ENCODE data around the gene IKZF1. TPM values are rescaled to one million over a fixed set of nuclear protein-coding genes. Genes with fewer than 3 reads are reported as not detected.

The IKZF1 gene
- total RNA-seq, 1 donor from 2014 or later: 44.9 TPM

DNA sequence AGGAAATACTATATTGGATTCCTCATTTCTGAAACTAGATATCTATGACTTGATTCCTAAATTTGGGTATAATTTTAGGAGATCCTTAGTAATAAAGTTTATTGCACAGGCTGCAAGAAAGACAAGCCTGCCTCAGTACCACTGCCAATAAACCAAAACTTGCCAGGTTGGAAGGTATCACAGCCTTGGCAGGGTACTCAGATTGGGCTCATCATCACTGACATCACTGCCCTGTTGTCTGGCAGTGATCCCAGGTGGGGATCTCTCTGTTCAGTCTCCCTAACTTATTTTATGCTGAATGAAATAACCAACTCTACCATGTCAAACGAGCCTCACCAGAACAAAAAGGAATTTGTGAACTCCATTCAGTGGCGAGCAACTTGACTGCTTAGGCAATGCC lies 126.8 kb downstream of the IKZF1 start:
- Histone ChIP-seq H3K4me3 (no peak overlapping the region), H3K36me3 (no peaks in the 10 kb centered on the region), H3K27ac (no peak overlapping the region), H3K27me3 (no peaks in the 10 kb centered on the region), H3K9me3 (no peaks in the 10 kb centered on the region), H3K4me1 (no peaks in the 10 kb centered on the region)
- intact Hi-C loops (cut with DNase I): no loop called here
- TF ChIP-seq, protein P1, sequence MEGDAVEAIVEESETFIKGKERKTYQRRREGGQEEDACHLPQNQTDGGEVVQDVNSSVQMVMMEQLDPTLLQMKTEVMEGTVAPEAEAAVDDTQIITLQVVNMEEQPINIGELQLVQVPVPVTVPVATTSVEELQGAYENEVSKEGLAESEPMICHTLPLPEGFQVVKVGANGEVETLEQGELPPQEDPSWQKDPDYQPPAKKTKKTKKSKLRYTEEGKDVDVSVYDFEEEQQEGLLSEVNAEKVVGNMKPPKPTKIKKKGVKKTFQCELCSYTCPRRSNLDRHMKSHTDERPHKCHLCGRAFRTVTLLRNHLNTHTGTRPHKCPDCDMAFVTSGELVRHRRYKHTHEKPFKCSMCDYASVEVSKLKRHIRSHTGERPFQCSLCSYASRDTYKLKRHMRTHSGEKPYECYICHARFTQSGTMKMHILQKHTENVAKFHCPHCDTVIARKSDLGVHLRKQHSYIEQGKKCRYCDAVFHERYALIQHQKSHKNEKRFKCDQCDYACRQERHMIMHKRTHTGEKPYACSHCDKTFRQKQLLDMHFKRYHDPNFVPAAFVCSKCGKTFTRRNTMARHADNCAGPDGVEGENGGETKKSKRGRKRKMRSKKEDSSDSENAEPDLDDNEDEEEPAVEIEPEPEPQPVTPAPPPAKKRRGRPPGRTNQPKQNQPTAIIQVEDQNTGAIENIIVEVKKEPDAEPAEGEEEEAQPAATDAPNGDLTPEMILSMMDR (IDR thresholded peaks at IDR 0.05): no peak
- TF ChIP-seq POLR2AphosphoS5 (IDR thresholded peaks at IDR 0.05; ENCODE audit: insufficient read depth in 1 of 2, low read depth in 1 of 2) (no peak), POLR2A (IDR thresholded peaks at IDR 0.05) (no peak)
- no peak for DNase-seq (ENCODE audit: extremely low spot score in 2 of 2)

DNA sequence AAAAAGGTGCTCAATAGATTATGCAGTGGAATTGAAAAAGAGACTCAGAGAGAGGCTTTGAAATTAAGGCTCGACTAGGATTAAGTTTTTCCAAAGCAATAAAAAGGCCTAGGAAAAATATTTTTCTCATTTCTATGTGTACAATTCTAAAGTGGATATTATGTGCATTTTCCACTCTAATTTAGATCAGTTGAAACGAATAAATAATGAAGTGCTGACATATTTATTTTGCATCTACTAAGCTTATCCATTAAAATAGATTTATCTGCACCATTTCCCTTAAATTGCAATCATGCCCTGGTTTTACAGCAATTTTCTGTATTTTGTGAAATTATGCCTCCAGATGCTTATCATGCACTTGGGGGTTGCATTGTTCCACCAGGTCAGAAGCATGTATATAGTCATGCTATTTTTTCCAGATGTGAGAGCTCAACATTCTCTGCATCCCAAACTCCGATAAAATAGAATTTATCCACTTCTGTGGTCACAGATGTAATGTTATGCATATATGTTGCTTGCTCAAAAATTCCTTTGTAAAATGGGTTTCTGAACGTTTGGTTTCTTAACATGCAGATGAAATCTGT lies 127.3 kb downstream of the IKZF1 start:
- Histone ChIP-seq H3K4me1 (no peaks in the 10 kb centered on the region), H3K27ac (no peak overlapping the region), H3K4me3 (no peak overlapping the region), H3K36me3 (no peaks in the 10 kb centered on the region), H3K9me3 (no peaks in the 10 kb centered on the region), H3K27me3 (no peaks in the 10 kb centered on the region)
- DNase-seq (ENCODE audit: extremely low spot score in 2 of 2): no peak
- intact Hi-C loops (cut with DNase I): no loop called here
- TF ChIP-seq POLR2A (IDR thresholded peaks at IDR 0.05) (no peak), POLR2AphosphoS5 (IDR thresholded peaks at IDR 0.05; ENCODE audit: insufficient read depth in 1 of 2, low read depth in 1 of 2) (no peak)
- TF ChIP-seq, protein P1 (IDR thresholded peaks at IDR 0.05): no peak

DNA sequence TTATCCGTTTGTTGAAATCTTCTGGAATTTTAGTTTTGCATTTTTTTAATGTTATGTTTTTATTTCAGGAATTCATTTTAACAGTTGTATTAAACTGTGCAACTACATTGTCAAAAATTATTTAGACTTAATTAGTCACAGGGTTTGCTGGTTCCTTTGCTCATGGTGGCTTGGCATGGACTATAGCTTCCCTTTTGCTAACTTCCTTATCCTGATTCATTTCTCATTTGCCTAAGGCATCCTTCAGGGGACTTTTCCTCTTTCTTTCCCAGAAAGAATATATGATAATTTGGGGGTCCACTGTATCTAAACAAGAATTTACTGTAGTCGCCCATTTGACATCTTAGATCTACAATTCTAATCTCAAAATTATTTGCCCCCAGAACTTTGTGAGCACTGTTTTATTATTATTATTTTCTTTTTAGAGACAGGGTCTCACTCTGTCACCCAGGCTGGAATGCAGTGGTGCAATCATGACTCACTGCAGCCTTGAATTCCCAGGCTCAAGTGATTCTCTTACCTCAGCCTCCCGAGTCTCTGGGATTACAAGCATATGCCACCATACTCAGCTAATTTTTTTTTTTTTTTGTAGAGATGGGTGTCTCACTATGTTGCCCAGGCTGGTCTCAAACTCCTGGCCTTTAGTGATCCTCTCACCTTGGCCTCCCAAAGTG lies 131.8 kb downstream of the IKZF1 start:
- H3K9me3 ChIP-seq: no peaks in the 10 kb centered on the region
- H3K36me3 ChIP-seq: peaks cover 0 to 8% of the 10 kb centered on the region in 2 donors
- TF ChIP-seq POLR2A (IDR thresholded peaks at IDR 0.05): no peak
- no peak for TF ChIP-seq POLR2AphosphoS5 (IDR thresholded peaks at IDR 0.05; ENCODE audit: insufficient read depth in 1 of 2, low read depth in 1 of 2)
- TF ChIP-seq, protein P1 (IDR thresholded peaks at IDR 0.05): no peak
- no peak overlapping the region for H3K4me3 ChIP-seq
- no peaks in the 10 kb centered on the region for H3K27me3 ChIP-seq
- DNase-seq (ENCODE audit: extremely low spot score in 2 of 2): no peak
- no peak overlapping the region for H3K27ac ChIP-seq
- intact Hi-C loops (cut with DNase I): no loop called here
- no peaks in the 10 kb centered on the region for H3K4me1 ChIP-seq

DNA sequence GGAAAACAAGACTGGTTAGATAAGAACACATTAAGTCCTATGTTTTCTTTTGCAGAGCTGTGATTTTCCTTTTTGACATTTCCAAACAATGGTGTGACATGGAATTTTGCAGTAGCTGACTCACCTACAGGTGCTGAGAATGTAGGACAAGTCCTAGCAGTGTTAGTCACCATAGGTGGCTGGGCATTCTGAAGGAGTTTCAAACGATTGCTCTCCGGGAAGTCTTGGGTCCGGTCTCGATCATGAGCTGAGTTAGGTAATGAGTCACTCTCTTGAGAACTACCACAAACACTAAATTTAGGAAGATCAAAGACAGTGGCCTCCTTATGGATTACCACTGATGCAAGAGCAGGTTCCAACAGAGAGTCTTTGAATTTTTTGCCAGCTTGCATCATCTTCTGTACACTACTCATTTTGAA lies 142.0 kb downstream of the IKZF1 start:
- intact Hi-C loops (cut with DNase I): no loop called here
- TF ChIP-seq POLR2AphosphoS5 (IDR thresholded peaks at IDR 0.05; ENCODE audit: insufficient read depth in 1 of 2, low read depth in 1 of 2): peak in 1 of 2 donors; percentile 51
- TF ChIP-seq, protein P1 (IDR thresholded peaks at IDR 0.05): no peak
- no peak overlapping the region for H3K4me3 ChIP-seq
- no peak for DNase-seq (ENCODE audit: extremely low spot score in 2 of 2)
- no peak overlapping the region for H3K27ac ChIP-seq
- peaks cover 0 to 13% of the 10 kb centered on the region in 2 donors for H3K36me3 ChIP-seq
- no peaks in the 10 kb centered on the region for H3K27me3 ChIP-seq
- H3K9me3 ChIP-seq: no peaks in the 10 kb centered on the region
- peaks cover 4% of the 10 kb centered on the region for H3K4me1 ChIP-seq

DNA sequence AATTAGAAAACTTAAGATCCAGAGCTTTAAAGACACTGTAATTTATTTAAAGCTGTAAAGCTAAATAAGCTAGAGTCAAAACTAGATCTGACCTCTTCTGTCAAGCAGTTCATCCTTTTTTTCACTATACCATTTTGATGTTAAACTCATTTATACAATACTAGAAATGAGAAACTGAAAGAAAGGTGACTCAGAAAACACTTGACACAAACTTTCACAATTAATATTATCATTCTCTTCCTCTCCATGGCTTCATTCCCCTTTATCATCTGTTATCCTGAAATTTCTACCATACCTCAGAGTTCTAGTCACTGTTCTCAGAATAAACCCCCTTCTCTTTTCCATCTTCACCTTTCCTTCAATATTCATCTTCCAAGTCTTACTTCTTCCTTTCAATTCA lies 144.3 kb downstream of the IKZF1 start:
- Histone ChIP-seq H3K36me3 (peaks cover 0 to 13% of the 10 kb centered on the region in 2 donors), H3K4me3 (no peak overlapping the region), H3K4me1 (peaks cover 4% of the 10 kb centered on the region), H3K27me3 (no peaks in the 10 kb centered on the region), H3K9me3 (no peaks in the 10 kb centered on the region), H3K27ac (no peak overlapping the region)
- TF ChIP-seq, protein P1 (IDR thresholded peaks at IDR 0.05): no peak
- TF ChIP-seq POLR2AphosphoS5 (IDR thresholded peaks at IDR 0.05; ENCODE audit: insufficient read depth in 1 of 2, low read depth in 1 of 2): no peak
- no peak for TF ChIP-seq POLR2A (IDR thresholded peaks at IDR 0.05)
- no peak for DNase-seq (ENCODE audit: extremely low spot score in 2 of 2)
- intact Hi-C loops (cut with DNase I): no loop called here
